ENCODE data around the gene TNRC6A.
A peak's percentile ranks its signal among the peaks of the same experiment; 100 is the strongest.
"Not testable (repeated sequence)": the region's sequence is repeated elsewhere in the genome, so short reads cannot be mapped to it uniquely, and the experiment has no call there.

TNRC6A gene

DNA sequence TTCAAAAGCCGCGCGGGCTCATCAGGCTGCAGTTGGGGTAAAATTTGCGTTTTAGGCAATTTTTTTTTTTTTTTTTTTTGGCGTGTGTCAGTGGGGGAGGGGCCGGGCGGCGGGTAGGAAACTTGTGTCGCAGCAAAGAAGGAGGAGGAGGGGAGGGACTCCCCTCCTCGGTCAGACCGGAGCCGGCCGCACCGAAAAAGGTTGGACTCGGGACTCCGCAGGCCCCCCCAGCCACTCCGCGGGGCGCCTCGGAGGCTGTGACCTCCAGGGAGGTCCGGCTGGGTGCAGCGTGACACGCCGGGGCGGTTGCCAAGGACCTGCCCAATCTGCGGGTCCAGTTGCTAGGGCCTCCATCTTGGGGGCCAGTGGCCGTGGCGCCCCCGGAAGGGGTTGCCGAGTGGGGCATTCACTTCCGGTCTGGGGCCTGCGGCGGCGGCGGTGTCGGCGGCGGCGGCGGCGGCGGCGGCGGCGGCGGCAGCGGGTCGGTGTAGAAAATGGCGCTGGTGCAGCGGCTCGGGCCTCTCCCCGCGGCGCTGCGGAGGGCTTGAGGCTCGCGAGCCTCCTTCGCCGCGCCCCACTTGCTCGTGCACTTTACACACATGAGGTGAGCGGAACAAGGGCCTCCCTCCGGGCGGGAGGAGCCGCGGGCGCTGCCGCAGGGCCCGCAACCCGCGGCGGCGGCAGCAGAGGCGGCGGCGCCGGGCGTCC is at the start of gene TNRC6A:
TNRC6A (plus strand) TSS at position 409 of the 708 bp plus-strand sequence; CDS start at position 600, 191 bp downstream.
- DNase-seq: peak; percentile 39

DNA sequence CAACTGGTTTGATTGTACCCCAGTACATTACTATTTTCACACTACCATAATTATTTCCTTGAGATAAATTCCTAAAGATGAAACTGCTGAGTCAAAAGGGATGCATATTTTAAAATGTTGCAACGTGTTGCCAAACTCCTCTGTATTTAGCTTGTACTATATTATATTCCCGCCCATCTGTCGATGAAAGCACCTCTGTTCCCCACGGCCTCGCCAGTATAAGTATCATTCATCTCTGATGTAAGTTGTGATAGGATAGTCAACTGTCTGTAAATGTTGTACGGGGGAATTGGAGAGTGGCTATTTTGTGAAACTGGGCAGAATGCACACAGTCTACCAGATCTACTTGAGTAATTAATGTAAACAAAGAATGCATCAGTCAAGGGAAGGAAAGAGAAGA is 47.7 kb upstream of the TNRC6A start:
- no peak for DNase-seq

DNA sequence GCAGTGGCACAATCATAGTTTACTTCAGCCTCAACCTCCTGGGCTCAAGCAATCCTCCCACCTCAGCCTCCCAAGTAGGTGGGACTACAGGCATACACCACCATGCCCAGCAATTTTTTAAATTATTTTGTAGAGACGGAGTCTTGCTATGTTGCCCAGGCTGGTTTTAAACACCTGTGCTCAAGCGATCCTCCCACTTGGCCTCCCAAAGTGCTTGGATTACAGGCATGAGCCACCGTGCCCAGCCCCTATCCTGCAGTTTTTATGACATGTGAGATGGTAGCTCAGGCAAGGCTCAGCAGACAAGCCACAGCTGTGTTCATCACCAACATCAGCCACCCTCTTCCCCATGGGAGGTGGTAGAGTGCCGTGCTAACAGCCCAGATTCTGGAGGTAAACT is 46.2 kb upstream of the TNRC6A start:
- DNase-seq: no peak

DNA sequence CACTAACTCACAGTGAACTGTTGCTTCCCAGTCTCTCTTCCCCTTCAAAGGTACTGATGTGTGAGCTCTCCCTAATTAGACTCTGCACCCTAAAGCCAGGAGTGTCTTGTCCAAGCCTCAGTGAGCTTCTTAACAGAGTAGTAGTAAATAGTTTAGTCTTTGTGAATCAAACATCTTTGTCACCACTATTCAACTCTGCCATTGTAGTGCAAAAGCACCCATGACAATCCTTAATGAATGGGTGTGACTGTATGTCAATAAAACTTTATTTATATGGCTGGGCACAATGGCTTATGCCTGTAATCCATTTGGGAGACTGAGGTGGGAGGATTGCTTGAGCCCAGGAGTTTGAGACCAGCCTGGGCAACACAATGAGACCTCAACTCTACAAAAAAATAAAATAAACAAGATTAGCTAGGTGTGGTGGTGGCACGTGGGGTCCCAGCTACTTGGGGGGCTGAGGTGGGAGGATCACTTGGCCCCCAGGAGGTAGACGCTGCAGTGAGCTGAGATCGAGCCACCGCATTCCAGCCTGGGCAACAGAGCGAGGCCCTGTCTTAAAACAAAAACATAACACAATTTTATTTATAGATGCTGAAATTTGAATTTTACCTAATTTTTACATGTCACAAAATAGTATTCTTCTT is 45.5 kb upstream of the TNRC6A start:
- DNase-seq: no peak

DNA sequence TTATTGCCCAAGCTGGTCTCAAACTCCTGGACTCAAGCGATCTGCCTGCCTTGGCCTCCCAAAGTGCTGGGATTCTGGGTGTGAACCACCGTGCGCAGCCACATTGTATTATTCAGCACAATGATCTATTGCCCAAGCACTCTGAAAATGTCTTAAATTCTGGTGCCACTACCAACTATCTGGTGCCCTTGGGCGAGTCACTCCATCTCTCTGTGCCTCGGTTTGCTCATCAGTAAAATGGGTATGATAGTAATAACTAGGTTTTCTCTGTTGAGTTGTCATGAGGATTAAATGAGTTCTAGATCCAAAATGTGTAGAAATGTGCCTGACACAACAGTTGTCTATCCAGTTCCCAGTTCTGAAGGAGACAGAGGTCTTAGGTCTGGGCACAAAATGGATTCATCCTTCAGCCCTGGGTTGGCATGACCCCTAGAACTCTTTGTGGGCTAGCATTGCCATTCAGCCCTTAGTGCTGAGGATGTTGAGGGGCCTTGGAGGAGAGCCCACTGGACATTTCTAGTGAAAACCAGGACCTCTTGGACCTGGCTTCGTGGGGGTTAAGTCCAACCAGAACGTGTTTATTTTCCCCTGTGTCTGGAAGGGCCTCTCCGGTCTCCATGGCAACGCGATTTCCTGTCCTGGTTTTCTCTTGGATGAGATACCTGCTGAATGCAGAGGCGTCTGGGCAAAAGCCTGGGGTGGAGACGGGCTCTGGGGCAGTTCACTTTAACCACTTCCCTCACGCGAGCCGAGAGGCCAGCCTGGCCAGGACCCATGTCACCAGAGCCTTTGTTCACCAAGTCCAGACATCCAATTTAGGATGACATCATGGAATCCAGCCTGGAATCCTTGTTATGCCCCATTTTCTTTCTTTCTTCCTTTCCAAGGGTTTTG is 43.7 kb upstream of the TNRC6A start:
- no peak for DNase-seq

DNA sequence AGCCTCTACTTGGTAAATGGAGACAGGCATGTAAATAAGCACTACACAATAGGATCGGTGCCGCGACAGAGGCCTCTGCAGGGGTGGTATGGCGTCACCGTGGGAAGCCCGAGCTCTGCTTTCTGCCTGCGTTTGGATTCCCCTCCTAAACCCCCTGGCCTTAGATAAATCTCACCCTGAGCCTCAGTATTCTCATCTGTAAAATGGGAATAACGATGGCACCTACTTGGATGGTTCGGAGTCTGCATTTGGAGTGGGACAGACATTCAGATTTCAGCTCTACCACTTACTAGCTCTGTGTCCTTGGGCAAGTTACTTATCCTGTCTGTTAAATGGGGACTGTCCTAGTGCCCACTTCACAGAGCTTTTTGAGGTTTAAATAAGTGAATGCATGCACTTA is 42.8 kb upstream of the TNRC6A start:
- no peak for DNase-seq

DNA sequence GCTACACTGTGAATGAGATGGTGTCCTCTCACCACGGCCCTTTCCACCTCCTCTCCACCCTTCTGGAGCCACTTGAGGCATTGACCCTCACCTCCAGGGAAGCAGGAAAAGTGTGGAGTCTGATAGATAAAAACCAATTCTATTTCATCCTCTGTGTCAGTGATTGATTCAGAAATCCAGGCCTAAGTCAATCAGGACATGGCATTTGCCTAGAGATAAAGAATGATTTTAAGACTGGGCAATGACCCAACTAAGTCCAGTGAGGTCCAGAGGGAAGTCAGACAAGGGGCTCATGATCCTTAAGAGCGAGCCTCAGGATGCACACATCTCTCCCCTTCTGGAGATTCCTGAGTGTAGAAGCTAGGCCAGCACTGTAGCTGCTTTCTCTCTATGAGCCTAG is 41.1 kb upstream of the TNRC6A start:
- DNase-seq: no peak

DNA sequence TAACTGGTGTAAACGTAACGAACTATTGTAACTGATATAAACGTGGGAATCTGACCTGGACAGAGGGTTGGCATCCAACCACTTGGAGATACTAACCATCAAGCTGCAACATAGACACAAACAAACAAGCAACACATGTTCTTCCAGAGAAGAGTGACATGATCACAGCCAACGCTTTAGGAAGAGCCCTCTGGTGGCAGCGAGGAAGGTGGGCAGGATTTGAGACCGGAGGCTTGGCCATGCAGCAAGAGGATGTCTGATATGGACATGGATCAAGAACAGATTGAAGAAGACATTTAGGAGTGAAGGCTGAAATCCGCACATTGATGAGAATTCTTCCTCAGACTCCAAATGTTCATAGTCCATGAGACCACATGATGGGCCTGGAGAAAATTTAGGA is 40.3 kb upstream of the TNRC6A start:
- DNase-seq: no peak

DNA sequence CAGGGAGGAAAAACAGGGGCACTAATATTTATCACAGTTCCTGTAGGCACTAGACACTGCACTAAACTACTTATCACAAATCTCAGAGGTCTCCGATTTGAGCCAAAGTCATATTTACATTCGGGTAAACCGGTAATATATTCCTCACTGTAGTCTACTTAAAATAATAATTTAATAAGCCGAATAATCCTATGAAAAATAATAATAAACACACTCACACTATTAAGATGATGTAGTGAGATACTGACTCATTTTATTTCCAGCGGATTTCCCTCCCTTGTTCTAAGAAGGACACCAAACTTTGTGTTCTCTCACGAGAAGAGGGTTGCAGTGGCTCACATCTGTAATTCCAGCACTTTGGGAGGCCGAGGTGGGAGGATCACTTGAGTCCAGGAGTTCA is 36.6 kb upstream of the TNRC6A start:
- no peak for DNase-seq

DNA sequence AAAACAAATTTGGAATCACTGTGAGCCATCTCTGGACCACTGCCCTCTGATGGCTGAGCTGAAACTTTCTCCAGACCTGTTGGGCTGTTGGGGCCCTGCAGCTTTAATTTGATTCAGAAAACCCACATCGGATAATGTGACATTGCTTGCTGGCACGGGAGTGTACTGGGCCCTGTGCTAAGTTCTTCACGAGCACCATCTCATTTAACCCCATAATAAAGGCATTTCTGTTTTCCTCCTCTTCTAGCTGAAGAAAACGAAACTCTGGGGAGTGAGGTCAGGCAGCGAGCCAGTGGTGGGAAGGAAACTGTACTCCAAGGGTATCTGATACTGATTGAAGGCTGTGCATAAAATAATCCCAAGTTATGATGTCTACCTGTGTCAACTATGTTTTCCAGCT is 34.5 kb upstream of the TNRC6A start:
- no peak for DNase-seq

DNA sequence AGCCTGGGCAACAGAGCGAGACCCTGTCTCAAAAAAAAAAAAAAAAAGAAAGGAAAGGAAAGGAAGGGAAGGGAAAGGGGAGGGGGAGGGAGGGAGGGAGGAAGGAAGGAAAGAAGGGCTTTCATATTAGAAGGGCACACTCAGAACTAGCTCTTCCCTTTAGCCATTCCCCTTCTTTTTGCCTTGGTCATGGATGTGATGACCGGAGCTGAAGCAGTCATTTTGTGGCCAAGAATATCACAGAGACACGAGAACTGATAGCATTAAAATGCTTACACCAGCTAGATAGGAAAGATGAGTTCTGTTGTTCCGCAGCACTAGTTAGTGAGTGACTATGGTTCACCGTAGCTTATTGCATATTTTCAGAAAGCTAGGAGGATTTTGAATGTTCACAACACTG is 32.8 kb upstream of the TNRC6A start:
- DNase-seq: no peak

DNA sequence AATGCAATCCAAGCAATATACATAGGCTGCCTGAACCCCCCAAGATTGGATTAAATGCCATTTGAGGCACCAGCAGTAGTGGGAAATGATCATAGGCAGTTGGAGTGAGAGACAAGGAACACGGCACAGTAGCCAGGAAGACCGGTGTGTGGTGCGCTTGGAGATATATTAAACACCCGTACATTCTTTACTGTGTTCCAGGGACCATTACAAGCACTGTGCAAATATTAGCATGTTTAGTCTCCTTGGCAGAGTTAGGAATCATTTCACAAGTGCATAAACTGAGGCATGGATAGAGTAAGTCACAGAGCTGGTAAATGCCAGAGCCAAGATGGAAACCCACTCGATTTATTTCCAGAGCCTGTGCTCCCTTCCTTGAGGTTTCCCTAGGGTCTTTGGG is 31.1 kb upstream of the TNRC6A start:
- no peak for DNase-seq

DNA sequence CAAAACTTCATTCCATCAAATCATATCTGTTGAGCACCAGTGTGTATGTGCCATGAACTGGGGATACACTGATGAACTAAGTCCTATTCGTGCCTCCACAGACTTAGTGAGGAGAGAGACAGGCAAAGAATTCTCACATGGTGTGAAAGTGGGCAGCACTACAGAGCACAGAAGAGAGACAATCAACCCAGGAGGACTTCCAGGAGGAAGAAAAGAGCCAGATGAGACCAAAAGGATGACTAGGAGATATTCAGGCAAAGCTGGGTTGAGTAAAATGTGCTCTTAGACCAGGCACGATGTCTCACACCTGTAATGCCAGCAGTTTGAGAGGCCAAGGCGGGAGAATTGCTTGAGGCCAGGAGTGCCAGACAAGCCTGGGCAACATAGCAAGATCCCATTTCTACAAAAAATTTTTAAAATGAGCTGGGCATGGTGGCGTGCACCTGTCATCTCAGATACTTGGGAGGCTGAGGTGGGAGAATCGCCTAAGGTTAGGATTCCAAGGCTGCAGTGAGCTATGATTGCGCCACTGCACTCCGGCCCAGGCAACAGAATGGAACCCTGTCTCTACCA is 30.2 kb upstream of the TNRC6A start:
- DNase-seq: no peak

DNA sequence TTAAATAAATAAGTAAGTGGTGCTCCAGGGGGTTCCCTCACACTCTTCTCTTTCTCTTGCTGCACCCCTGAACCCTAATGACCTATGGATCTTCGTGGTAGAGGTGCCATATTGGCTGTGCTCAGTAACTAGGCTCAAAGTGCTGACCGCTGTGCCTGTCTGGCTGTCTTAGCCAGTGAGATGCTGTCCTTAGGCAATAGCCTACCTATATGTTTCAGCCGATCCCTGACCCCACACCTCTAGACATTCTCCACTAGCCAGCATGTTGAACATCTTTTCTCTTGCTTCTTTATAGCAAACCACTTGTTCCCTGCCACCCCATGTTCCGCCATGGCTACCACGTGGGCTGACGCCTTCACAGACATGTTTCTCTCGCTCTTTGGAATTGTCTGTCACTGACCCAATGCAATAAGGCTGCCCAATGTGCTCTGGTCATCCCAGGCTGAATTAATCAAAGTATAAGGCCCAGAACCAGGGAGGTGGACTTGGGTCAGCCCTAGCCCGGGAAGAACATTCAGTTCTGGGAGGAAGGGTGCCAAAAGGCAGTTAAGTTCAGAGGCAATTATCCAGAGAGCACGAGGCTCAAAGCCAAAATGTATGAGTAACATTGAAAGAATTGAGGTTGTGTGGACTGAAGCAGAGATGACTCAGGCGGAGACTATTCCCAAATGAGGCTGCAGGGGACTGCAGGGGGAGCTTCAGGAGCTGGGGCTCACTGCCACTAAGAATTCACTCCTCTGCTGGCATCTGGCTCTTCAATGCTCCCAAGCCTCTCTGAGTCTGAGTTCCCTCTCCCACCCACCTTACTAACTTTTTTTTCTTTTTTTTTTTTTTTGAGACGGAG is 28.7 kb upstream of the TNRC6A start:
- no peak for DNase-seq

DNA sequence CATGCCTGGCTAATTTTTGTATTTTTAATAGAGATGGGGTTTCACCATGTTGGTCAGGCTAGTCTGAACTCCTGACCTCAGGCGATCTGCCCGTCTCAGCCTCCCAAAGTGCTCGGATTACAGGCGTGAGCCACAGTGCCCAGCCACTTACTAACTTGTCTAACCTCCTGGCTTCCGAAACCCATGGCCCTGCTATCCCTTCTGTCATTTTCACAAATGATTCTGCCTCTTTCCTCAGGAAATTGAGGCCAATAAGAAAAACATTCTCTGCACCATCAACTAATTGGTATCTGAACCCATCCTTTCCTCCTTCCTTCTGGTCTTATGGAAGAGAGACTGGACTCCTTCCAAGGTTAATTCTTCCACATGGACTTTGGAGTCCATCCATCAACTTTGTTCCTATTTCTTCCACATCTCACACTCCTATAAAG is 27.9 kb upstream of the TNRC6A start:
- DNase-seq: no peak

DNA sequence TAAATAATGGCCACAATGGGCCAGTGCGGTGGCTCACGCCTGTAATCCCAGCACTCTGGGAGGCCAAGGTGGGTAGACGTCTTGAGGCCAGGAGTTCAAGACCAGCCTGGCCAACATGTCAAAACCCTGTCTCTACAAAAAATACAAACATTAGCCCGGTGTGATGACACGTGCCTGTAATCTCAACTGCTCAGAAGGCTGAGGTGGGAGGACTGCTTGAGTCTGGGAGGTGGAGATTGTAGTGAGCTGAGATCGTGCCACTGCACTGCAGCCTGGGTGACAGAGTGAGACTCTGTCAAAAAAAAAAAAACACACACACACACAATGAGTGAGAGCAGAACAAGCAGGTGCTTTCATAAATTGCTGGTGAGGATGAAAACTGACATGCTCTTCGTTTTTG is 21.7 kb upstream of the TNRC6A start:
- DNase-seq: not testable (repeated sequence)

DNA sequence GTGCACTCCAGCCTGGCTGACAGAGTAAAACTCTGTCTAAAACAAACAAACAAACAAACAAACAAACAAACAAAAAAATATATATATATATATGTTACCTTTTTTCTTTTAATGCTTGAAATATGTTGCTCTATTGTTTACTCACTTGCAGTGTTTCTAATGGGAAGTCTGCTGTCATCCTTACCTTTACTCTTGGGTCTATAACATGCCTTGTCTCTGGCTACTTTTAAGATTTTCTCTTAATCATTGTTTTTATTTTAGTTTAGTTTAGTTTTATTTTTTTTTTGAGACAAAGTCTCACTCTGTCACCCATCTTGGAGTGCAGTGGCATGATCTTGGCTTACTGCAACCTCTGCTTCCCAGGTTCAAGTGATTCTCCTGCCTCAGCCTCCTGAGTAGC is 16.1 kb upstream of the TNRC6A start:
- DNase-seq: no peak

DNA sequence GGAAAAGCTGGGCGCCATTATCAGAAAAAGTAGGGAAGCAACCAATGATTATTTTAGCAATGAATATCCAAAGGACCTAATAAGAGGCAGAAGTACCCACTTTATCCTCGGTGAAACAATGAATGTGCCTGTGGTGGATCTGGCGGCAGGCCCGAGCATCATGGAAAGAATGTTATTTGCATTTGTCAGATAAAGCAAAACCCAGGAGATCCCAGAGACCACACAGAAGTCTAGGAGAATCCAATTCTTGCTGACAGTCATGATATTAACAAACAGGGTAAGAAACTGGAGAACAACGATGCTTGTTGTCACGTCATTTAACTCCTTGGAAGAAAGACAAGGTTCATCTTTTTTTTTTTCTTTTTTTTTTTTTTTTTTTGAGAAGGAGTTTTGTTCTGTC is 12.0 kb upstream of the TNRC6A start:
- no peak for DNase-seq

DNA sequence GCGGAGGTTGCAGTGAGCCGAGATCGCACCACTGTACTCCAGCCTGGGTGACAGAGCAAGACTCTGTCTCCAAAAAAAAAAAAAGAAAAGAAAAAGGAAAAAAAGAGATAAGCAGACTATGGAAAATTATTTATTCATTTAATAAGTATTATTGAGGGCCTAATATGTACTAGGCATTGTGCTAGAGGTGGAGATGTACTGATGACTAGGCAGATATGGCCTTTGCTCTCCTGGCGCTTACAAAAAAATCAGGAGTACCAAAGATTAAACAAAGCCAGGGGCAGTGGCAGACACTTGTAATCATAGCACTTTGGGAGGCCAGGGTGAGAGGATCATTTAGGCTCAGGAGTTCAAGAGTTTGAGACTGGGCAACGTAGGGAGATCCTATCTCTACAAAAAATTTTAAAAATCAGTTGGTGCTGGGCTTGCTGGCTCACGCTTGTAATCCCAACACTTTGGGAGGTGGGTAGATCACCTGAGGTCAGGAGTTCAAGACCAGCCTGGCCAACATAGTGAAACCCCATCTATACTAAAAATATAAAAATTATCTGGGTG is 10.4 kb upstream of the TNRC6A start:
- DNase-seq: no peak

DNA sequence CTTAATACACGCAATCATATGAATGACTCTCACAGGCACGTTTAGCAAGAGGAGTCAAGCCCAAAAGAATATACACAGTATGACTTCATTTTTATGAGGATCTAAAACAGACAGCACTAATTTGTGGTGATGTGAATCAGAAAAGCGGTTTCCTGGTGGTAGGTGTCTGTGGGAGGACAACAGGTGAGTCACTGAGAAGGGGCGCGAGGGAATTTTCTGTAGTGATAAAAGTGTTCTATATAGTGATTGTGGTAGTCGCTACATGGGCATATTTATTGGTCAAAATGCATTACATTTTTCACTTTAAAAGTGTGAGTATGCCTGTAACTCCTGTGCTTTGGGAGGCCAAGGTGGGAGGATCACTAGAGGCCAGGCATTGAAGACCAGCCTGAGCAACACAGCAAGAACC is 7.6 kb upstream of the TNRC6A start:
- no peak for DNase-seq

DNA sequence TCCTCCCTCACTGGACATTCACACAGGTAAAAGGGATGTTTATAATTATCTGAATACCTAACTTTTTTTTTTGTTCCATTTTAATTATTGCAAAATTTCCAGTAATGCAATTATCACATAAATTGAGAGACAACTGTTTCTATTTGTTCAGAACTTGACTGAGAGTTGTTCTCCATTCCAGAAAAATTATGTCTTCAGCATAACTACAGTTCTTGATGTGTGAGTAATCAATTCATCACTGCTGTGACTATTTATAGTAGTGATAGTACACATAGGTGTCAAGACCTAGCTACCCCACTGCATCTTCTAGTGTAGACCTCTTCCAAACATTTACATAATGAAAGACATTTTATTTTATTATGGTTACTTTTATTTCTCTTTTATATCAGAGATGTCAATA is 5.8 kb upstream of the TNRC6A start:
- DNase-seq: no peak

DNA sequence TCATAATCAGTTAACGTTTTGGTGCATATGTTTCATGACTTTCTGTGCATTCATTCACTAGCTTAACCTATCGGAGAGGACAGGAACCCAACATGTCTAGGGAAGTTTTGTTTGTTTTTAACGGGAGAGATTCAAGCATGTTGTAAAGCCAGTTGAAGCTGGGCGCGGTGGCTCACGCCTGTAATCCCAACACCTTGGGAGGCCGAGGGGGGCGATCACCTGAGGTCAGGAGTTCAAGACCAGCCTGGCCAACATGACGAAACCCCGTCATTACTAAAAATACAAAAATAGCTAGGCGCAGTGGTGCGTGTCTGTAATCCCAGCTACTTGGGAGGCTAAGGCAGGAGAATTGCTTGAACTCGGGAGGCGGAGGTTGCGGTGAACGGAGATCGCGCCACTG is 1.4 kb upstream of the TNRC6A start:
- no peak for DNase-seq

Measured in NCI-H2081 treated with DMSO at 0.1 percent for 48 hours (cell line).